Measurements from ENCODE around the gene VDR.

GRCh38 chr12:47798382-47798948, 106.3 kb downstream of the VDR start:
- TF ChIP-seq POLR2A (IDR thresholded peaks at IDR 0.05; ENCODE audit: borderline replicate concordance, extremely low read depth, insufficient read depth, insufficient read length) = no peak
- TF ChIP-seq ZBTB33 (IDR thresholded peaks at IDR 0.05; ENCODE audit: extremely low read depth, insufficient replicate concordance, low read length) = no peak
- no peak for TF ChIP-seq EZH2 (IDR thresholded peaks at IDR 0.05)
- TF ChIP-seq CTCF (IDR thresholded peaks at IDR 0.05 in 2 of 3, conservative IDR thresholded peaks at IDR 0.05 in 1 of 3; ENCODE audit: borderline replicate concordance in 1 of 3, insufficient read depth in 1 of 3, low read depth in 2 of 3, low read length in 2 of 3) = no peak

Data from HCT116 (cell line).